AG20443 (cell line): ENCODE measurements around the gene PLCB4.
A peak's percentile ranks its signal among the peaks of the same experiment; 100 is the strongest.

ENCODE experiments used
- DNase-seq: peaks from one replicate; pipeline ENCODE4 v3.0.0; 2012; ENCODE audit warnings: low spot score, mixed read lengths

Gene PLCB4

DNA sequence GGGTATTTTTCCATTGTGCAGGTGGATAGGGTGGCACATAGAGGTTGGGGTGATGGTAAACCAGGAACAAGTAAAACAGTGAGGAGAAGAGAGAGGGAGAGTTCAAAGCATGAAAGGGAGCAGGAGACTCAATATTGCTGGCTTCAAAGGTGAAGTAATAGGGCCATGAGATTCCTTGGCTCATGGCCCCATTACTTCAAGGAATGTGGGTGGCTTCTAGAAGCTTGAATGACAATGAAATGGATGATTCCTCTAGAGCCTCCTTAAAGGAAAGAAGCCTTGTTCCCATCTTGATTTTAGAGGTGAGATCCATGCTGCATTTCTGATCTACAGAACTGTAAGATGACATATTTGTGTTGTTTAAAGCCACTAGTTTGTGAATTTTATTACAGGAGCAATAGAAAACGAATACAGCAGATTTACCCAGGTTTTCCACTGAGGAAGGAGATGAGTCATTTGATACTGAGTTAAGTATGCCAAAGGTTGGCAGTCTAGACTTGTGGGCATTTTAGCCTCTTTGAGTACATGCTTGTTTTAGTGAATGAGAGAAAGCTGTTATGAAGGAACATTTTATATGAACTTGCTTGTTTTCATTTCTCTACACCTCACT lies 110.4 kb downstream of the PLCB4 start:
- DNase-seq: no peak

- DNase-seq: no peak
Measured at GRCh38 chr20:9179867-9180266, 111.0 kb downstream of the PLCB4 start.

DNA sequence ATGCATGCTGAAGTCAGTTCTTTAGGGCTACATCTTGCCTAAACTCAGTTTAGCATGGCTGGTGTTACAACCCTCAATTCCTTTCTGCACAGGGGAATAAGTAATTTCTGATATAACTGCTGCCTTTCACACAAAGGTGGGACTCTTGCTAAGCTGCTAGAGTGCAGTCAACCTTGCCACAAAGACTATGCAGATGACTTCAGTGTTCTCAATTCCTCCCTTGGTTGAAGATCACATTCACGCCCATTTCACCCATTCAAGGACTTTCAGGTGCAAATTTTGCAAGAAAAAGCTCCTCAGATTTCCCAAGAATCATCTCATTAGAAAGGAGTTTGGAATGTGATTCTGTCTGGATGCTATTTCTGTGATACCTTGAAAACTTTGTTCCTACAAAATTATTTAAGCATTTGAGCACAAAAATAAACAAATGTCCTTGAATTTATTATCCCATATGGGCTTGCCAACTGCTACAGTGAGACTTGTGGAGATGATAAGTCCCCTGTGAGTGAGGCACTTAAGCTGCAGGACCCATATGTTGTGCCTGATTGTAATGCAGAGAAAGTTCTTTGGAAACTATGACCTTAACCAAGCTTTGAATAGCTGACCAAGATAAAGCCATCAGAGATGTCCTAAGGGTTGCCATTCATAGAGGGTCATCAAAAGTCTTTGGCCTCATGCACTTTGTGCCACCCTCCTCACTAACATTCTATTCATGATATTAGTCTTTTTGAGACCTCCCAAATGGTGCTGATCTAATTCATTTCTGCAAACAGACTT lies 111.8 kb downstream of the PLCB4 start:
- DNase-seq: no peak

DNA sequence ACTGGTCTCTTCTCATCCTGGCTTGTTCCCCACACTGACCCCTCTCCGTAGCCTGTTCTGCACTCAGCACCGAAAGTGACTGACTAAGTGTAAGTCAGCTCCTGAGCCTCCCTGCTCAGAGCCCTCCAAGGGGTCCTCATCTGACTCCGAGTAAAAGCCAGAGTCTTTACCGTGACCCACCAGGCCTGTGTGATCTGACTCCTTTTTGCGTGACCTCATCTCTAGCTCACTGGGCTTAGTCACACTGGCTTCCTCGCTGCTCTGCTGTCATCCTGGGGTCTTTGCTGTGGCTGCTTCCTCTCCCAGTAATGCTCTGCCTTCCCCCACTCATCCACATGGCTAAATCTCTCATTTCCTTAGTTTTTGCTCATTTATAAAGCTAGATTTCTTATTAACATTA lies 116.6 kb downstream of the PLCB4 start:
- DNase-seq: peak; percentile 45

GRCh38 chr20:9186396-9186795 lies 117.5 kb downstream of the PLCB4 start:
- DNase-seq: no peak

- DNase-seq: no peak
Measured at GRCh38 chr20:9195031-9195430, 126.1 kb downstream of the PLCB4 start.

GRCh38 chr20:9196110-9196509 lies 127.2 kb downstream of the PLCB4 start:
- DNase-seq: no peak

DNA sequence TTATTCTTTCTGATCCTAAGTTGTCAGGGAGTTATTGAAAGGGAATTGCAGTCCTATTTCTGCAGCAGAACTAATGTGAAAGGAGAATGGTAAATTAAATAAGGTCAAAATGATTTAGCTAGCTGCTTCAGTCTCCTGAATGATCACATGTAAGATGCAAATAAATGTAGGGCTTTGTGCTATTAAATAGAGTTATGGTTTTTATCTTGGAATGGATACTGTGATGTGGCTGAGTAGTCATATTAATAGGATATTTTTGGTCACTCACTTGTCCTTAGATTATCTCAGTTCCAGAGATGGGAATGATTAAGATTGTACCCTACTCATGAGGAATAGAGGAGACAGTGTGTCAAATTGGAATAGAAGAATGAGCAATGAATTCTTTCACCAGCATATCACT lies 129.6 kb downstream of the PLCB4 start:
- no peak for DNase-seq

DNA sequence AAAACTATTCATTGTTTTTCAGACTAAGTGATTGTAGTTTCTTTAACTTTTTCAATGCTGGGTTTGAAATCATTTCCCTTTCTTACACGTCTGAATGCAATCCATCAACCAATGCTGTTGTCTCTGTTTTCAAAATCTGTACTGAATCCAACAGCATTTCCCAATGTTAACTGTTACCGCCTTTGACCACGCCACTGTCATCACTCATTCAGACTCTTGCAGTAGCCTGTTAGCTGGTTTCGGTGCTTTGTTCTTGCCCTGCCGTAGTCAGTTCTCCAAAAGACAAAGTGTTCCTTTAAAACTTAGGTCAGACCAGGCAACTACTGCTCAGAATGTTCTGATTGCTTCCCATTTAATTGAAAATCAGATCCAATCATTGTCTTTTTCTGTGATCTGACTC lies 131.3 kb downstream of the PLCB4 start:
- peak; percentile 35 for DNase-seq

- DNase-seq: peak; percentile 39
Measured at GRCh38 chr20:9200620-9201019, 131.7 kb downstream of the PLCB4 start.

GRCh38 chr20:9202420-9203080 lies 133.7 kb downstream of the PLCB4 start:
- DNase-seq: no peak

- DNase-seq: no peak
Measured at GRCh38 chr20:9203081-9203447, 134.2 kb downstream of the PLCB4 start.

GRCh38 chr20:9204979-9205378 lies 136.1 kb downstream of the PLCB4 start:
- no peak for DNase-seq

GRCh38 chr20:9206486-9206885 lies 137.6 kb downstream of the PLCB4 start:
- no peak for DNase-seq

- no peak for DNase-seq
Measured at GRCh38 chr20:9207253-9207652, 138.4 kb downstream of the PLCB4 start.

DNA sequence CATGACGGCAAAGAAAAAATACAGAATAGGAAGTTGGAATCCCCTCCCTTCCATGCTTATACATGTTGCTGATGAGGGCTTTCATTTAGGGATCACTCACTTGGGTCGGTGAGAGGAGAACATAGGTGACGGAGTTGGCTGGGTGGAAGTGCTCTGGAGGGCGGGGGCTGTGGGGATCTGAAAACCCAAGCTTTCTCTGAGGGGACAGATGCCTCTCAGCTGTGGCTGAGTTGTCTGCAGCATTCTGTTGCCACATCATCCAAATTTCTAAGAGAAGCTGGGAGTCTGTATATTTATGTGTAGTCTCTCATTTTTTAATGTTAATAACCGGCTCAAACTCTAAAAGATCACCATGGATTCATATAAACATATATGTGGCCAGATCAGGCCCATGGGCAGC lies 141.5 kb downstream of the PLCB4 start:
- DNase-seq: no peak

DNA sequence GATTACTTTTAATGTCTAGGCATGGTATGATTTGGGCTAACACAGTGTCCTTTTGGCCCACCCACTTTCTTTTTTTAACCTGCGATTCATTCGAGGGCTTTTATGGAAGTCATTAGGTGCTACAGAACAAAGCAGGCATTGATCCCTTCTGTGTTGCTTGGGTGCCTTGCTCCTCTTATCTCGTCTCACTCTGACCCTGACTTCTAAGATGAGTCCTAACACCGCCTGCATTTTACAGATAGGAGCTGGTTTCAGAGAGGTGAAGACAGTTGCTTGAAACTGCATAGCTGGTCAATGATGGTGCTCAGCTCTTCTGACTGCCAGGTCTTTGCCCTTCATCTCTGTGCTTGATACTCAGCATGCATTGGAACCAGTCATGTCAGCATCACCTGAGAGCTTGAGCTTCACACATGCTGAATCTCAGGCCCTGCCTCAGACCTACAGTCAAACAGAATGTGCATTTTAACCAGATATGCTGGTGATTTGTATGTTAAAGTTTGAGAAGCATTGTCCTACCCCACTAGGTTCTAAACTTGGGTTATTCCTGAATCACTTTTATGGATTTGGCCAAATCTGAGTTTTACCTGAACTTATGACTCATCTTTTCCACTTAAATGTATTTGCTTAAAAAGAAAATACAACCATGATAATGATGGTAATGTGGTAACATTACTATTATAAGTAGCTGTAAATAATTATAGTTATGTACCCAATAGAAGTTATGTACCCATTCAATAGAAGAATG lies 142.3 kb downstream of the PLCB4 start:
- no peak for DNase-seq

DNA sequence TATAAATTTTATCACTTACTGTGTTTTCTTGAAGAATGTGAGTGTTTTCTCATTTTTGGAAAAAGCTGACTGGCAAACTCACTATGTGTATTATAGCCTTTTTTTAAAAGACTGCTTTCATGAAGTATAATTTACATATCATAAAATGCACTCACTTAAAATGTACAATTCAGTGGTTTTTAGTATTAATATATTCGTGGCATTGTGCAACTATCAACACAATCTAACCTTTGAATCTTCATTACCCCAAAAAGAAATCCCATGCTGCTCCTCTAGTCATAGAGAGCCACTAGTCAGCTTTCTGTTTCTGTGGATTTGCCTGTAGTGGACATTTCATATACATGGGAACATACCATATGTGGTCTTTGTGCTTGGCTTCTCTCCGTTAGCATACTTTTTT lies 143.8 kb downstream of the PLCB4 start:
- no peak for DNase-seq

DNA sequence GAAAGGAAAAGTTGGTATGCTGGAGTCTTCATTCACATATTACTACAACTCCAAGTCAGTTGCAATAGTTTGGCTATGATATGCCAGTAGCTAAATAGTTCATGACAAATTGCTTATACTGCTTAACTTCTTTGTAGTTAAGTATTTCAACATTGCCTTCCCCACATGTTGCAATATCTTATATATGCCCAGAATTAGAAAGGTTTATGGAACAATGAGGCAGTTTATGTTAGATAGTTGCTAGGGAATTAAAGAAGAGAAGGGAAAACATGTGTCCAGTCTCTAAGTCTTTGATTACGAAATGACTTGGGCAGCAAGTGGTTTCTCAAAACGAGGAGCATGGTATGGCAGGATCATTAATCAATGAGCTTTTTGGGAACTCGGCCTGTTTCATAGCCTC lies 145.8 kb downstream of the PLCB4 start:
- peak; percentile 53 for DNase-seq

DNA sequence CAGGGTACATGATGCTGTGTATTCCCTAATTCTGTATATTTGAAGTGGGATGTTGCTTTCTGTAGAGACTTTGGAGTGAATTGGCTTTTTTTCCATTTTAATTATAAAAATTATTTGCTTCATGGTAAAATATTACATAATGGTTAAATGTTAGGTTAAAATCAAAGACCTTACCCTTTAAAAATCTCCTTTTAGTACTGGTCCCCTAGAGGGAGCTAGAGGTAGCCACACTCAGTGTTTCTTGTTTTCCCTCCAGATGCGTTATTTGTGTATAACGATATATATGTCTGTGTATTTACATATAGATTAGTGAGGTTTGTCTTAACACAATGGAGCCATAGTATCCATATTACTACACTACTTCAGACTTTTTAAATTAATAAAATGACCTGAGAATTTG lies 146.7 kb downstream of the PLCB4 start:
- DNase-seq: no peak

- no peak for DNase-seq
Measured at GRCh38 chr20:9218531-9218961, 149.7 kb downstream of the PLCB4 start.

DNA sequence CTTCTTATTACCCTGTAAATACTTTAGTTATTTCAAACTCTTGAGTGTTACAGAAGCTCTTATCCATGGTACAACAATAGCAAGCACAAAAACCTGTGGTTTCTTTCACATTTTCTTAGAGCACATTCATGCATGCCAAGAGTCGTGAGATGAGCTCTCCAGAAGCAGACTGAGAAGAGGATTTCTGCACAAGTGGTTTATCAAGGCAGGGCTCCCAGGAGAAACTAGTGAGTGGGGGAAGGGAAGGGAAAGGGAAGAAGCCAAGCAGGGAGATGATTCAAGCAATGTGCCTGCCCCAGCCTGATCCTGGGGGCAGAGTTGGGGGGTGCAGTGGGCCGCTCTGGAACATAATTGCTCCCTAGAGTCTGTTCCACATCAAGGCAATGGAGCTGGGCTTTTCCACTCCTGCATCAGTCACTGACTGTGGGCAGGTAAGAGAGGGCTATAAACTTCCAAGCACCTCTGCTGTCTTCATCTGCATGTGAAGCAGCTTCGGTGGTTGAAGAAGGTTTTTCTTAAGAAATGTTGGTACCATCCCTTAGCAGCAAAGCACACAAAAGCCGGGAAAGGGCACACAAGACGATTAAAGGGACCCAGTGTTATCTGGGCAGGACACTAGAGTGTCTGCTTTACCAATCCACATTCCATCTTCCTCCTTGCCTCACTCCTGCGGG lies 152.1 kb downstream of the PLCB4 start:
- peak; percentile 65 for DNase-seq
